Measurements from ENCODE around the gene TBC1D1. TPM values are rescaled to one million over a fixed set of nuclear protein-coding genes. Genes with fewer than 3 reads are reported as not detected.

TBC1D1 gene
- total RNA-seq, 1 donor = 66.6 TPM

- Histone ChIP-seq H2AFZ (ENCODE audit: low read length) (no peak overlapping the region), H3K4me2 (ENCODE audit: insufficient read depth, low read length) (peak overlapping the region; percentile 45), H3K79me2 (ENCODE audit: insufficient read depth, low read length) (no peaks in the 10 kb centered on the region), H3K9me3 (ENCODE audit: low read depth, low read length) (no peaks in the 10 kb centered on the region), H3K27ac (ENCODE audit: low read depth, low read length) (peak overlapping the region; percentile 95), H3K4me3 (ENCODE audit: insufficient read depth, low read length) (no peak overlapping the region), H3K36me3 (ENCODE audit: insufficient read depth, low read length) (peaks cover 19% of the 10 kb centered on the region), H3K4me1 (ENCODE audit: insufficient read depth, low read length) (peaks cover 32% of the 10 kb centered on the region), H3K27me3 (ENCODE audit: insufficient read depth, low read length) (no peaks in the 10 kb centered on the region), H4K20me1 (ENCODE audit: insufficient read depth, low read length) (no peaks in the 10 kb centered on the region)
- TF ChIP-seq CTCF (IDR thresholded peaks at IDR 0.05; ENCODE audit: extremely low read depth, low read depth, low read length) = no peak
- DNase-seq (ENCODE audit: insufficient read length, low spot score, missing footprints) = no peak
These were observed 208.2 kb downstream of the TBC1D1 start for GRCh38 chr4:38099020-38099600.

- Histone ChIP-seq H3K4me3 (ENCODE audit: insufficient read depth, low read length) (no peak overlapping the region), H2AFZ (ENCODE audit: low read length) (no peak overlapping the region), H3K27me3 (ENCODE audit: insufficient read depth, low read length) (no peaks in the 10 kb centered on the region), H3K4me2 (ENCODE audit: insufficient read depth, low read length) (peak overlapping the region; percentile 45), H4K20me1 (ENCODE audit: insufficient read depth, low read length) (no peaks in the 10 kb centered on the region), H3K79me2 (ENCODE audit: insufficient read depth, low read length) (no peaks in the 10 kb centered on the region), H3K4me1 (ENCODE audit: insufficient read depth, low read length) (peaks cover 32% of the 10 kb centered on the region), H3K36me3 (ENCODE audit: insufficient read depth, low read length) (peaks cover 20% of the 10 kb centered on the region), H3K9me3 (ENCODE audit: low read depth, low read length) (no peaks in the 10 kb centered on the region), H3K27ac (ENCODE audit: low read depth, low read length) (peak overlapping the region; percentile 95)
- no peak for TF ChIP-seq CTCF (IDR thresholded peaks at IDR 0.05; ENCODE audit: extremely low read depth, low read depth, low read length)
- DNase-seq (ENCODE audit: insufficient read length, low spot score, missing footprints) = peak; percentile 88
These were observed 209.1 kb downstream of the TBC1D1 start for GRCh38 chr4:38099908-38100407.

- Histone ChIP-seq H3K27me3 (ENCODE audit: insufficient read depth, low read length) (no peaks in the 10 kb centered on the region), H3K4me3 (ENCODE audit: insufficient read depth, low read length) (no peak overlapping the region), H3K79me2 (ENCODE audit: insufficient read depth, low read length) (no peaks in the 10 kb centered on the region), H3K4me1 (ENCODE audit: insufficient read depth, low read length) (peaks cover 32% of the 10 kb centered on the region), H3K27ac (ENCODE audit: low read depth, low read length) (peak overlapping the region; percentile 95), H2AFZ (ENCODE audit: low read length) (no peak overlapping the region), H4K20me1 (ENCODE audit: insufficient read depth, low read length) (no peaks in the 10 kb centered on the region), H3K4me2 (ENCODE audit: insufficient read depth, low read length) (peak overlapping the region; percentile 45), H3K9me3 (ENCODE audit: low read depth, low read length) (no peaks in the 10 kb centered on the region), H3K36me3 (ENCODE audit: insufficient read depth, low read length) (peaks cover 20% of the 10 kb centered on the region)
- DNase-seq (ENCODE audit: insufficient read length, low spot score, missing footprints) = peak; percentile 22
- TF ChIP-seq CTCF (IDR thresholded peaks at IDR 0.05; ENCODE audit: extremely low read depth, low read depth, low read length) = no peak
These were observed 209.8 kb downstream of the TBC1D1 start for GRCh38 chr4:38100474-38101255.

GRCh38 chr4:38101563-38101962, 210.7 kb downstream of the TBC1D1 start:
- H4K20me1 ChIP-seq (ENCODE audit: insufficient read depth, low read length) = no peaks in the 10 kb centered on the region
- peaks cover 11% of the 10 kb centered on the region for H3K36me3 ChIP-seq (ENCODE audit: insufficient read depth, low read length)
- H3K27ac ChIP-seq (ENCODE audit: low read depth, low read length) = peak overlapping the region; percentile 95
- H3K4me3 ChIP-seq (ENCODE audit: insufficient read depth, low read length) = no peak overlapping the region
- no peaks in the 10 kb centered on the region for H3K9me3 ChIP-seq (ENCODE audit: low read depth, low read length)
- no peaks in the 10 kb centered on the region for H3K27me3 ChIP-seq (ENCODE audit: insufficient read depth, low read length)
- no peak for DNase-seq (ENCODE audit: insufficient read length, low spot score, missing footprints)
- no peak overlapping the region for H3K4me2 ChIP-seq (ENCODE audit: insufficient read depth, low read length)
- peaks cover 32% of the 10 kb centered on the region for H3K4me1 ChIP-seq (ENCODE audit: insufficient read depth, low read length)
- H2AFZ ChIP-seq (ENCODE audit: low read length) = no peak overlapping the region
- no peak for TF ChIP-seq CTCF (IDR thresholded peaks at IDR 0.05; ENCODE audit: extremely low read depth, low read depth, low read length)
- H3K79me2 ChIP-seq (ENCODE audit: insufficient read depth, low read length) = no peaks in the 10 kb centered on the region

All from osteoblast (primary cell).